ENCODE measurements around the gene LONP2. TPM values are rescaled to one million over a fixed set of nuclear protein-coding genes. Genes with fewer than 3 reads are reported as not detected.

The LONP2 gene
- total RNA-seq, 1 donor from 2014 or later: 30.6 TPM

DNA sequence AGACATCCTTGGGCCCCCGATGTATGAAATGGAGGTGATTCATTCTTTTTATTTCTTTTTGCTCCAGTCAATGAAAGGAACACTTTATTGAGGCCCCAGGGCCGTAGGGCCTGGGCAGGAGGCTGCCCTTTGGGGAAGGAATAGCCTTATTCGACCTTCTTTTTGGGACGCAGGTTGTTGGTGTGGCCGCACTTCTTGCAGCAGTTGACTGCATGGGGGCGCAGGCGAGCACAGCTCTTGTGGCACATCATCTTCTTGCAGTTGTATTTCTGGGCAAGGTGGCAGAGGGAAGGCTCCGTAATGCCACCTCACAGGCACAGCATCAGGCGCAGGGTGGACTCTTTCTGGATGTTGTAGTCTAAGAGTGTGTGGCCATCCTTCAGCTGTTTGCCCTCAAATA lies 90.2 kb downstream of the LONP2 start:
- H3F3A ChIP-seq (ENCODE audit: low read depth): no peaks in the 10 kb centered on the region
- H3K9ac ChIP-seq: no peak overlapping the region
- H3K4me2 ChIP-seq: no peak overlapping the region
- H3K9me3 ChIP-seq (ENCODE audit: low read depth): no peaks in the 10 kb centered on the region
- Mint-ChIP-seq H3K4me1 (peaks cover 3% of the 10 kb centered on the region), H3K27ac (no peak overlapping the region), H3K36me3 (peaks cover 34% of the 10 kb centered on the region), H3K27me3 (ENCODE audit: insufficient read depth, low read depth) (no peaks in the 10 kb centered on the region), H3K4me3 (no peak overlapping the region), H3K9me3 (no peaks in the 10 kb centered on the region)
- no peaks in the 10 kb centered on the region for H3K36me3 ChIP-seq
- TF ChIP-seq EZH2phosphoT487 (IDR thresholded peaks at IDR 0.05): no peak
- TF ChIP-seq, protein P1, sequence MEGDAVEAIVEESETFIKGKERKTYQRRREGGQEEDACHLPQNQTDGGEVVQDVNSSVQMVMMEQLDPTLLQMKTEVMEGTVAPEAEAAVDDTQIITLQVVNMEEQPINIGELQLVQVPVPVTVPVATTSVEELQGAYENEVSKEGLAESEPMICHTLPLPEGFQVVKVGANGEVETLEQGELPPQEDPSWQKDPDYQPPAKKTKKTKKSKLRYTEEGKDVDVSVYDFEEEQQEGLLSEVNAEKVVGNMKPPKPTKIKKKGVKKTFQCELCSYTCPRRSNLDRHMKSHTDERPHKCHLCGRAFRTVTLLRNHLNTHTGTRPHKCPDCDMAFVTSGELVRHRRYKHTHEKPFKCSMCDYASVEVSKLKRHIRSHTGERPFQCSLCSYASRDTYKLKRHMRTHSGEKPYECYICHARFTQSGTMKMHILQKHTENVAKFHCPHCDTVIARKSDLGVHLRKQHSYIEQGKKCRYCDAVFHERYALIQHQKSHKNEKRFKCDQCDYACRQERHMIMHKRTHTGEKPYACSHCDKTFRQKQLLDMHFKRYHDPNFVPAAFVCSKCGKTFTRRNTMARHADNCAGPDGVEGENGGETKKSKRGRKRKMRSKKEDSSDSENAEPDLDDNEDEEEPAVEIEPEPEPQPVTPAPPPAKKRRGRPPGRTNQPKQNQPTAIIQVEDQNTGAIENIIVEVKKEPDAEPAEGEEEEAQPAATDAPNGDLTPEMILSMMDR (IDR thresholded peaks at IDR 0.05): peak; percentile 37
- H3K27me3 ChIP-seq: no peaks in the 10 kb centered on the region
- no peak overlapping the region for H3K27ac ChIP-seq
- H3K4me3 ChIP-seq: no peak overlapping the region
- no peaks in the 10 kb centered on the region for H4K20me1 ChIP-seq (ENCODE audit: low read depth)
- H3K79me2 ChIP-seq (ENCODE audit: low read depth): no peaks in the 10 kb centered on the region
- H3K4me1 ChIP-seq: peaks cover 5% of the 10 kb centered on the region
- H2AFZ ChIP-seq (replicated peaks): no peak overlapping the region
- DNase-seq (ENCODE audit: low spot score): peak; percentile 8

DNA sequence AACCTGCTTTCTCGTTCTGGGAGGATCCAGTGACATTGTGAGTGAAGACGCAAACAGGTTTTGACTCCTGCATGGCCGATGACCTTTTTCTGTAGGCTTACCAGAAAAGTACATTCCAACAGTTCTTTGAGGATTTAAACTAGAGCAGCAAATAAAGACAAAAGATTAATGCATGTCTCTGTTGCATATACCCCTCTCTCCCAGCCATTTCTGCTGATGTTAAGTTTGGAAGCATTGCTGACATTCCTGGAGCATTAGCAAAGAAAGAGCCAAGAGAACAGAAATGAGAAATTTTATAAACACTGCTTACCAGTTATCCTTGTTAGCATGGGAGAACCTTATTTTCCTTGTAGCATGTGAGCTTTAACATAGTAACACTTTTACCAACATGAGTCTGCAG lies 91.9 kb downstream of the LONP2 start:
- peaks cover 3% of the 10 kb centered on the region for H3K4me1 Mint-ChIP-seq
- H3K4me1 ChIP-seq: peaks cover 5% of the 10 kb centered on the region
- H3K27me3 Mint-ChIP-seq (ENCODE audit: insufficient read depth, low read depth): no peaks in the 10 kb centered on the region
- no peaks in the 10 kb centered on the region for H4K20me1 ChIP-seq (ENCODE audit: low read depth)
- peaks cover 39% of the 10 kb centered on the region for H3K36me3 Mint-ChIP-seq
- H2AFZ ChIP-seq (replicated peaks): no peak overlapping the region
- H3F3A ChIP-seq (ENCODE audit: low read depth): no peaks in the 10 kb centered on the region
- no peaks in the 10 kb centered on the region for H3K36me3 ChIP-seq
- H3K27me3 ChIP-seq: no peaks in the 10 kb centered on the region
- no peak overlapping the region for H3K4me3 Mint-ChIP-seq
- no peak for TF ChIP-seq EZH2 (IDR thresholded peaks at IDR 0.05)
- TF ChIP-seq, protein P1 (IDR thresholded peaks at IDR 0.05): no peak
- no peak for TF ChIP-seq EZH2phosphoT487 (IDR thresholded peaks at IDR 0.05)
- no peak overlapping the region for H3K4me3 ChIP-seq
- no peak overlapping the region for H3K9ac ChIP-seq
- H3K27ac ChIP-seq: no peak overlapping the region
- no peak overlapping the region for H3K4me2 ChIP-seq
- H3K27ac Mint-ChIP-seq: no peak overlapping the region
- no peak for DNase-seq (ENCODE audit: low spot score)
- H3K9me3 Mint-ChIP-seq: no peaks in the 10 kb centered on the region
- H3K9me3 ChIP-seq (ENCODE audit: low read depth): no peaks in the 10 kb centered on the region
- H3K79me2 ChIP-seq (ENCODE audit: low read depth): no peaks in the 10 kb centered on the region

DNA sequence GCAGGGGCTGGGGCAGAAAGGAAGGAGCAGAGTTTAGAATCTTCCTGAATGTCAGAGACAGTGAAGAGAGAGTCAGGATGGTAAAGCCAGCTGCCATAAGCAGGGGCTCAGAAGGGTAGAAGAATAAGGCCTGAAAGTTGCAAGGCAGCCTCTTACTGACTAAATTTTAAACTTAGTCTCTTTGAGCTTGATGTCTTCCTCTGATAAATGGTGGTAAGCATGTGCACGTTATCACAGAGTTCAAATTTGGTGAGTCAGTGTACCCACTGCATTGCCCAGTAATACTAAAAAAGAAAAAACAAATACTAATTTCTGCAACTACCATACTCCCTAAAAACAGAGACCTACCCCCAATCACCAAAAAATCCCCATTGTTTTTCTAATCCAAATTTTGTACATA lies 96.0 kb downstream of the LONP2 start:
- no peaks in the 10 kb centered on the region for H3K36me3 ChIP-seq
- Mint-ChIP-seq H3K4me3 (no peak overlapping the region), H3K36me3 (peaks cover 34% of the 10 kb centered on the region), H3K4me1 (peaks cover 3% of the 10 kb centered on the region), H3K9me3 (no peaks in the 10 kb centered on the region), H3K27me3 (ENCODE audit: insufficient read depth, low read depth) (no peaks in the 10 kb centered on the region), H3K27ac (no peak overlapping the region)
- H3K79me2 ChIP-seq (ENCODE audit: low read depth): no peaks in the 10 kb centered on the region
- no peak overlapping the region for H3K9ac ChIP-seq
- no peak overlapping the region for H2AFZ ChIP-seq (replicated peaks)
- TF ChIP-seq, protein P1 (IDR thresholded peaks at IDR 0.05): no peak
- TF ChIP-seq EZH2phosphoT487 (IDR thresholded peaks at IDR 0.05): no peak
- TF ChIP-seq EZH2 (IDR thresholded peaks at IDR 0.05): no peak
- H3K4me2 ChIP-seq: no peak overlapping the region
- no peak for DNase-seq (ENCODE audit: low spot score)
- no peak overlapping the region for H3K4me3 ChIP-seq
- H3K27me3 ChIP-seq: no peaks in the 10 kb centered on the region
- H3F3A ChIP-seq (ENCODE audit: low read depth): no peaks in the 10 kb centered on the region
- H4K20me1 ChIP-seq (ENCODE audit: low read depth): no peaks in the 10 kb centered on the region
- no peaks in the 10 kb centered on the region for H3K9me3 ChIP-seq (ENCODE audit: low read depth)
- no peak overlapping the region for H3K27ac ChIP-seq
- peaks cover 5% of the 10 kb centered on the region for H3K4me1 ChIP-seq

All from neural progenitor cell (in vitro differentiated cells).